GM12878 (cell line): ENCODE data around the gene GRK1. TPM values are rescaled to one million over a fixed set of nuclear protein-coding genes. Genes with fewer than 3 reads are reported as not detected.

Experiments used
- ATAC-seq: fragments of 200-7000 bp; cut with Tn5 transposase; 3 replicates; pipeline ENCODE4 v1.9.1; 2020; ENCODE audit warnings: mild to moderate bottlenecking, moderate library complexity
- BruUV-seq: library from RNA; stranded (reverse); fragments of 400-500 nt; replicated peaks from 2 replicates; lab custom pipeline; 2021; lab: Mats Ljungman, UMichigan
- CTCF ChIA-PET: fragments of 300-600 bp; sonication (Branson Sonifier 250); formaldehyde crosslinking; extraction: SDS; loops from one replicate; lab custom pipeline; 2021; ENCODE audit warnings: inconsistent platforms; lab: Yijun Ruan, JAX
- POLR2A ChIA-PET: fragments of 350-600 bp; formaldehyde crosslinking; extraction: SDS; loops from one replicate; lab custom pipeline; 2021; ENCODE audit warnings: inconsistent platforms; lab: Charles Lee
- RAD21 ChIA-PET: fragments of 300-600 bp; sonication (Branson Sonifier 250); formaldehyde crosslinking; loops from one replicate; lab custom pipeline; 2023; ENCODE audit warnings: antibody characterized with exemption; ENCODE audit not compliant: unreplicated experiment; lab: Charles Lee
- SMC1A ChIA-PET: fragments of 300-600 bp; sonication (Branson Sonifier 250); formaldehyde crosslinking; loops from one replicate; lab custom pipeline; 2023; ENCODE audit not compliant: unreplicated experiment, uncharacterized antibody; lab: Charles Lee
- DNase-seq: peaks from one replicate; pipeline ENCODE4 v3.0.0-alpha.2; 2011; ENCODE audit warnings: low read depth, low spot score
- FAIRE-seq: peaks from 3 replicates; lab custom pipeline; 2011; peaks lifted over from hg19 to GRCh38; lab: Jason Lieb, UNC
- H2AFZ ChIP-seq: 2 replicates; pipeline ENCODE4 v1.6.0; 2011; ENCODE audit warnings: low read depth, low read length, control low read depth; ENCODE audit not compliant: control insufficient read depth
- H3K27ac ChIP-seq: 2 replicates; pipeline ENCODE4 v1.5.1; 2011; ENCODE audit warnings: control low read depth; ENCODE audit not compliant: control insufficient read depth, insufficient read depth
- H3K27me3 ChIP-seq, 2 experiments: replicated peaks in 1 of 2; 2 replicates each; pipeline versions ENCODE4 v1.6.0 to v1.6.1; 2011; ENCODE audit warnings: low read length in 1 of 2; ENCODE audit not compliant: control insufficient read depth in 2 of 2, insufficient read depth in 2 of 2
- H3K36me3 ChIP-seq, 2 experiments: 2 replicates each; pipeline ENCODE4 v1.5.1; 2011; ENCODE audit warnings: low read length in 1 of 2; ENCODE audit not compliant: control insufficient read depth in 2 of 2, insufficient read depth in 2 of 2
- H3K4me1 ChIP-seq: 2 replicates; pipeline ENCODE4 v1.6.1; 2011; ENCODE audit warnings: mild to moderate bottlenecking, low read length, moderate library complexity, mixed read lengths; ENCODE audit not compliant: control insufficient read depth, insufficient read depth
- H3K4me2 ChIP-seq: 2 replicates; pipeline ENCODE4 v1.6.0; 2011; ENCODE audit warnings: control low read depth; ENCODE audit not compliant: control insufficient read depth, insufficient read depth
- H3K4me3 ChIP-seq: fragments of 200-600 bp; sonication (generic); 2 replicates; pipeline ENCODE4 v1.5.1; 2016
- H3K79me2 ChIP-seq: 2 replicates; pipeline ENCODE4 v1.6.0; 2011; ENCODE audit warnings: low read length; ENCODE audit not compliant: control insufficient read depth, insufficient read depth
- H3K9ac ChIP-seq: 2 replicates; pipeline ENCODE4 v1.8.0; 2011; ENCODE audit warnings: low read length, control low read depth, mixed read lengths; ENCODE audit not compliant: control insufficient read depth, insufficient read depth
- H3K9me3 ChIP-seq: replicated peaks from 3 replicates; pipeline ENCODE4 v1.5.1; 2011; ENCODE audit warnings: mild to moderate bottlenecking, low read length; ENCODE audit not compliant: control insufficient read depth, insufficient read depth
- H4K20me1 ChIP-seq: 2 replicates; pipeline ENCODE4 v1.6.0; 2011; ENCODE audit not compliant: control insufficient read depth, insufficient read depth
- CBX3 ChIP-seq: fragments of 200-600 bp; sonication (generic); IDR thresholded peaks from 2 replicates; pipeline ENCODE4 v1.6.1; 2016; ENCODE audit warnings: low read depth, borderline replicate concordance
- CEBPB ChIP-seq, 2 experiments: fragments of 150-350 bp in 1 of 2; IDR thresholded peaks; 2 replicates each; pipeline ENCODE4 v1.6.1; 2012 to 2014; ENCODE audit warnings: low read depth in 2 of 2, low read length in 2 of 2, borderline replicate concordance in 1 of 2, inconsistent platforms in 1 of 2
- EP300 ChIP-seq, 2 experiments: fragments of 150-350 bp in 1 of 2; IDR thresholded peaks; 2 replicates each; pipeline ENCODE4 v1.6.1; 2011 to 2012; ENCODE audit warnings: low read depth in 2 of 2, low read length in 2 of 2, borderline replicate concordance in 1 of 2, improper control_type of control experiment in 1 of 2, inconsistent platforms in 1 of 2; ENCODE audit not compliant: control insufficient read depth in 1 of 2
- FOXK2 ChIP-seq: fragments of 450-650 bp; IDR thresholded peaks from 2 replicates; pipeline ENCODE4 v1.6.1; 2017; ENCODE audit warnings: mild to moderate bottlenecking, moderate library complexity
- IRF4 ChIP-seq: IDR thresholded peaks from 2 replicates; pipeline ENCODE4 v1.6.1; 2011; ENCODE audit warnings: low read depth, low read length
- KDM1A ChIP-seq: fragments of 200-600 bp; sonication (generic); IDR thresholded peaks from 2 replicates; pipeline ENCODE4 v1.6.1; 2016; ENCODE audit warnings: borderline replicate concordance
- LARP7 ChIP-seq: fragments of 450-650 bp; IDR thresholded peaks from 2 replicates; pipeline ENCODE4 v1.6.1; 2017; ENCODE audit warnings: mild to moderate bottlenecking
- NRF1 ChIP-seq: conservative IDR thresholded peaks from 2 replicates; pipeline ENCODE4 v1.6.1; 2011; ENCODE audit warnings: mild to moderate bottlenecking, low read depth, low read length, improper control_type of control experiment
- PAX8 ChIP-seq: fragments of 450-650 bp; IDR thresholded peaks from 2 replicates; pipeline ENCODE4 v1.6.1; 2017; ENCODE audit warnings: mild to moderate bottlenecking, moderate library complexity
- RB1 ChIP-seq: fragments of 450-650 bp; formaldehyde crosslinking; IDR thresholded peaks from 2 replicates; pipeline ENCODE4 v1.6.1; 2017; ENCODE audit warnings: mild to moderate bottlenecking, borderline replicate concordance
- SKIL ChIP-seq: fragments of 450-650 bp; IDR thresholded peaks from 2 replicates; pipeline ENCODE4 v1.6.1; 2017; ENCODE audit warnings: mild to moderate bottlenecking, low read depth, inconsistent platforms; ENCODE audit not compliant: poor library complexity, severe bottlenecking
- SREBF2 ChIP-seq: IDR thresholded peaks from 2 replicates; pipeline ENCODE4 v1.6.1; 2012; ENCODE audit warnings: mild to moderate bottlenecking, low read length
- SUZ12 ChIP-seq: fragments of 200-600 bp; sonication (generic); IDR thresholded peaks from one replicate; pipeline ENCODE4 v1.6.1; 2018; ENCODE audit warnings: antibody characterized with exemption, mild to moderate bottlenecking; ENCODE audit not compliant: unreplicated experiment
- TARDBP ChIP-seq: IDR thresholded peaks from 2 replicates; pipeline ENCODE4 v1.6.1; 2016; ENCODE audit warnings: borderline replicate concordance
- USF1 ChIP-seq: IDR thresholded peaks from 2 replicates; pipeline ENCODE4 v1.6.1; 2011; ENCODE audit warnings: borderline replicate concordance, low read depth, mild to moderate bottlenecking, moderate library complexity, mixed read lengths, low read length; ENCODE audit not compliant: insufficient read depth; ENCODE audit errors: extremely low read length
- WRNIP1 ChIP-seq: IDR thresholded peaks from 2 replicates; pipeline ENCODE4 v1.6.1; 2011; ENCODE audit warnings: low read depth, low read length, improper control_type of control experiment, borderline replicate concordance
- WGBS: methylation state at CpG from one replicate; pipeline ENCODE4 v1.1.6; 2016; ENCODE audit warnings: low lambda C conversion rate; ENCODE audit not compliant: insufficient replicate concordance, insufficient coverage; ENCODE audit errors: missing lambda C conversion rate; 5-methylcytosine and 5-hydroxymethylcytosine counted together
- in situ Hi-C: fragments of 300-500 bp; cut with MboI; formaldehyde crosslinking; loops from 9 replicates; pipeline ENCODE4 v1.14.3; 2018; ENCODE audit warnings: mixed read lengths
- intact Hi-C: fragments of 100-400 bp; cut with micrococcal nuclease; formaldehyde crosslinking; loops from one replicate; pipeline ENCODE4 v1.14.2; 2022; ENCODE audit not compliant: unreplicated experiment
- polyA plus RNA-seq, 11 experiments: library from polyadenylated mRNA; depleted of rRNA in 4 of 11; unstranded in 6 of 11; stranded (reverse) in 5 of 11; fragments of >200 nt; fragmentation: Nextera tagmentation in 4 of 11; fragmentation: Illumina TruSeq in 1 of 11; extraction: Ambion mirVana in 4 of 11; extraction: Trizol in 1 of 11; gene quantifications; 1 replicate in 1 of 11; 2 replicates in 10 of 11; pipeline versions ENCODE4 v1.2.1 to v1.2.3, GENCODE V29; 2011 to 2016; ENCODE audit warnings: inconsistent platforms in 2 of 11, missing spikeins in 2 of 11, low read depth in 1 of 11
- total RNA-seq, 4 experiments: library from RNA; depleted of rRNA in 3 of 4; stranded (reverse); fragments of >200 nt in 3 of 4; fragmentation: Illumina TruSeq in 1 of 4; extraction: Trizol in 1 of 4; gene quantifications; 2 replicates each; pipeline versions ENCODE4 v1.2.1 to v1.2.3, GENCODE V29; 2013 to 2021

GRK1 gene
- total and polyA plus RNA-seq, 10 of the 15 experiments (the other 5 are each of a cell fraction or from before 2014, with no cell fraction given), result under 0.01 to 0.04 TPM; not detected in 8

- TF ChIP-seq CEBPB (IDR thresholded peaks at IDR 0.05; ENCODE audit: borderline replicate concordance in 1 of 2, low read depth in 2 of 2, low read length in 2 of 2) (no peak), USF1 (no peak), SREBF2 (no peak), LARP7 (no peak), NRF1 (no peak)
These were observed 37.2 kb upstream of the GRK1 start (continued) for GRCh38 chr13:113629866-113630265.

GRCh38 chr13:113630296-113630695 lies 36.7 kb upstream of the GRK1 start:
- no peak overlapping the region for H3K9ac ChIP-seq
- no TSS peak for BruUV-seq
- H3K4me2 ChIP-seq, result no peak overlapping the region
- ChIA-PET RAD21 (no interaction called here), SMC1A (no interaction called here), CTCF (no interaction called here), POLR2A (no interaction called here)
- no peaks in the 10 kb centered on the region for H4K20me1 ChIP-seq
- H3K79me2 ChIP-seq, result no peaks in the 10 kb centered on the region; the same call in 1 of the 2 replicates
- no peak for ATAC-seq
- H3K4me3 ChIP-seq, result no peak overlapping the region
- H3K4me1 ChIP-seq, result no peaks in the 10 kb centered on the region
- no peak overlapping the region for H2AFZ ChIP-seq
- H3K9me3 ChIP-seq, result no peaks in the 10 kb centered on the region
- DNase-seq, result no peak
- in situ Hi-C loops (no loop called here), intact Hi-C loops (no loop called here)
- no peaks in the 10 kb centered on the region for H3K27me3 ChIP-seq
- FAIRE-seq, result no peak
- peaks cover 15 to 42% of the 10 kb centered on the region in 2 experiments for H3K36me3 ChIP-seq
- H3K27ac ChIP-seq, result no peak overlapping the region
- WGBS, result 96% methylated on average over 11 of the region's 11 CpGs
- TF ChIP-seq WRNIP1, result no peak
- no peak for TF ChIP-seq IRF4
- no peak for TF ChIP-seq SKIL
- TF ChIP-seq EP300 (IDR thresholded peaks at IDR 0.05; ENCODE audit: borderline replicate concordance in 1 of 2, control insufficient read depth in 1 of 2, low read depth in 2 of 2, low read length in 2 of 2), result no peak
- no peak for TF ChIP-seq FOXK2
- TF ChIP-seq KDM1A, result no peak
- no peak for TF ChIP-seq PAX8
- no peak for TF ChIP-seq RB1
- TF ChIP-seq CBX3, result no peak
- no peak for TF ChIP-seq SUZ12
- TF ChIP-seq TARDBP, result no peak
